Muscle layer of duodenum (tissue), 2 donors: ENCODE results near the gene MAP4K4.

Experiments
- H3K27ac ChIP-seq: one replicate; pipeline ENCODE4 v1.7.0; 2013; ENCODE audit warnings: mild to moderate bottlenecking, low read length
- H3K27me3 ChIP-seq: one replicate; pipeline ENCODE4 v1.7.0; 2013; ENCODE audit warnings: low read depth, mild to moderate bottlenecking, control low read depth, low read length
- H3K36me3 ChIP-seq, 2 donors: one replicate each; pipeline ENCODE4 v1.7.0; 2013; ENCODE audit warnings: low read length in 2 of 2, control low read depth in 1 of 2, mild to moderate bottlenecking in 1 of 2; ENCODE audit not compliant: insufficient read depth in 2 of 2, control insufficient read depth in 1 of 2
- H3K4me1 ChIP-seq, 2 donors: one replicate each; pipeline ENCODE4 v1.7.0; 2013; ENCODE audit warnings: low read length in 2 of 2, mild to moderate bottlenecking in 2 of 2, control low read depth in 1 of 2, moderate library complexity in 1 of 2; ENCODE audit not compliant: insufficient read depth in 2 of 2, control insufficient read depth in 1 of 2
- H3K4me3 ChIP-seq, 2 donors: one replicate each; pipeline ENCODE4 v1.7.0; 2013; ENCODE audit warnings: low read length in 2 of 2, low read depth in 1 of 2, mild to moderate bottlenecking in 1 of 2
- H3K9me3 ChIP-seq, 2 donors: one replicate each; pipeline ENCODE4 v1.7.0; 2013; ENCODE audit warnings: low read length in 2 of 2, control low read depth in 1 of 2, mild to moderate bottlenecking in 1 of 2; ENCODE audit not compliant: control insufficient read depth in 1 of 2
- donor health status: healthy.

The MAP4K4 gene

GRCh38 chr2:101693991-101694588, 3.4 kb upstream of the MAP4K4 start:
- Histone ChIP-seq H3K4me1 (peaks cover 0 to 5% of the 10 kb centered on the region in 2 donors), H3K27ac (no peak overlapping the region)

DNA sequence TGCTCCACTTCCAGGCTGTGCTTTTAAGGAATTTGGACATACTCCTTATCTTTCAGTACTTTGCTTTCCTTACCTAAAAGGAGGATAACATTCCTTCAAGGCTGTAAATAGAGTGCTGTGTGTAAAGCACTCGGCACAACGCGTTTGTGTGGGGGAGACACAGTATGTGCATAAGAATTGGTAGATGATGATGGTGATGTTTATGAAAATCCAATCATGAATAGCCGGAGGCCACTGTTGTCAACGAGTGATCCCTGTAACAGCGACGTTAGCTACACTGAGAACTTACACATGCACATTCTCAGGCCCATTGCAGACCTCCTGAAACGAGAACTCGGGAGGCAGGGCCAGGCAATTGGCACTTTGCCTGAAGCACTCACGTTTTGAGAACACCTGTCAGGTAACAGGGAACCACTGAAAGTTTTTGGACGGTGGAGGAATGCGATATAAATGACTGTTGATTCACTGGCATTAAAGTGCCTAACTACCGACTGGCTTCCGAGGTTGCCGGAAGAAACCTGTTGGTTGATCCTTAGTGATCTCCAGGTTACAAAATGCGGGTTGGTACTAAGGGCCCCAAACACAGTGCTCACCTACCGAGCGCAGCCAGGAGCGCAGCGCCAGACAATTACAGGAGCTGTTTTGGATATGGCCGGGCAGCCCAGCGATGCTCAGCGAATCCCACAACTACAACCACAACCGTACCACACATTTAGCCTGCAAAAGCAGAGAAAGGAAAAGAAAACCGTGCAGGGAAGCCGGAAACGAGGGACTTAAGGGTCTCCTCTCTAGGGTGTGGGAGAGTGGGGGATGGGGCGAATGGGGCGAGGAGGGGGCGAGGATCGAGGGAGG, 1.0 kb upstream of the MAP4K4 start:
- Histone ChIP-seq H3K27me3 (no peaks in the 10 kb centered on the region), H3K27ac (peak overlapping the region; percentile 7), H3K4me1 (peaks cover 5 to 21% of the 10 kb centered on the region in 2 donors), H3K36me3 (peaks cover 0 to 5% of the 10 kb centered on the region in 2 donors), H3K9me3 (no peaks in the 10 kb centered on the region), H3K4me3 (peak overlapping the region; percentile 66 to 68)

More at GRCh38 chr2:101693991-101694588, 3.4 kb upstream of the MAP4K4 start:
- H3K9me3 ChIP-seq: no peaks in the 10 kb centered on the region
- no peaks in the 10 kb centered on the region for H3K27me3 ChIP-seq
- no peak overlapping the region for H3K4me3 ChIP-seq
- H3K36me3 ChIP-seq: no peaks in the 10 kb centered on the region

- Histone ChIP-seq H3K4me3 (peak overlapping the region; percentile 86 to 93), H3K27ac (peak overlapping the region; percentile 78), H3K9me3 (no peaks in the 10 kb centered on the region), H3K36me3 (peaks cover 5% of the 10 kb centered on the region in 2 donors), H3K4me1 (peaks cover 5 to 27% of the 10 kb centered on the region in 2 donors), H3K27me3 (no peaks in the 10 kb centered on the region)
These were observed 722 bp downstream of the MAP4K4 start for GRCh38 chr2:101698014-101698843.

DNA sequence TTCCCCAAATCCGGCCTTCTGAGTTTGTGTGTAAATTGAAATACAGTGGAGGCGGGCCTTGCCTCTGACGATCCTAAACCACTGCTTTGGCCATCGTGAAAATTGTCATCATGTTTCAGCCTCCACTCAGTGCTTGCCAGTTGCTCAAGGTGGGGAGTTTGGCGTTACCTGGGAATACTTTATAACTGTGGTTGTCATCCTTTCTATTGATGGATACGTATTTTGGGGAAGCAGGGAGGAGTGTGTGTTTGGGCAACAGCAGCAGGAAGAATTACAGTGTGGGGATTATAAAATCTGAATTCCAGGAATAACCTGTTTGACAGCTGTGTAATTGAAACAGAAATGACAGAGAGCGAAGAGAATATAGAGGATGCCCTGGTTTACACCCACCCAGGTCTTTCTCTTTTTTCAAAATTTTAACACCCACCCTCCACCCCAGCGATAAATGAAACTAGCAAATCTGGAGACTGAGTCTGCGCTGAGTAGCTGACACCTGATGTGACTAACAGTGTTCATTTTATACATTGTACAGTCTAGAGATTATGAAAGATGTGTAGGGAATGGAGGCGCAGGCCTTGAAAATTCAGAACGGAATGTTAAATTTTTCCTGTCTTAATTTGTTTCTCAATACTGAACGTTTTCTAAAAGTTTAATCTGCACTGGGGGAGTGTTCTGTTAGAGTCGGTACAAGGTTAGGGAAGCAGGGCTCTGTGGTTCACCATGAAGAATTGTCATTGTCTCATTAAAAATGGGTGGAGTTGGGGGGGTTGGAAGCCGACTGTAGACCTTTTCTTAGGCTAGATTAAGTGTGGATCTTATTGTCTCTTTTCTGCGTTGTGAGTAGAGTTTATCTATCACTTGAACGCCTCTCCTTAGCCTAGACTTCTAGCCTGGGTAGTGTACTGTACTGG, 1.6 kb downstream of the MAP4K4 start:
- peaks cover 5 to 27% of the 10 kb centered on the region in 2 donors for H3K4me1 ChIP-seq
- peak overlapping the region; percentile 86 to 93 for H3K4me3 ChIP-seq
- no peaks in the 10 kb centered on the region for H3K9me3 ChIP-seq
- no peaks in the 10 kb centered on the region for H3K27me3 ChIP-seq
- H3K36me3 ChIP-seq: peaks cover 5% of the 10 kb centered on the region in 2 donors
- H3K27ac ChIP-seq: peak overlapping the region; percentile 78

GRCh38 chr2:101699755-101700461, 2.4 kb downstream of the MAP4K4 start:
- peak overlapping the region; percentile 78 for H3K27ac ChIP-seq
- H3K4me3 ChIP-seq: peak overlapping the region; percentile 86 to 93
- H3K9me3 ChIP-seq: no peaks in the 10 kb centered on the region
- peaks cover 5 to 31% of the 10 kb centered on the region in 2 donors for H3K4me1 ChIP-seq
- no peaks in the 10 kb centered on the region for H3K27me3 ChIP-seq
- peaks cover 5% of the 10 kb centered on the region in 2 donors for H3K36me3 ChIP-seq

DNA sequence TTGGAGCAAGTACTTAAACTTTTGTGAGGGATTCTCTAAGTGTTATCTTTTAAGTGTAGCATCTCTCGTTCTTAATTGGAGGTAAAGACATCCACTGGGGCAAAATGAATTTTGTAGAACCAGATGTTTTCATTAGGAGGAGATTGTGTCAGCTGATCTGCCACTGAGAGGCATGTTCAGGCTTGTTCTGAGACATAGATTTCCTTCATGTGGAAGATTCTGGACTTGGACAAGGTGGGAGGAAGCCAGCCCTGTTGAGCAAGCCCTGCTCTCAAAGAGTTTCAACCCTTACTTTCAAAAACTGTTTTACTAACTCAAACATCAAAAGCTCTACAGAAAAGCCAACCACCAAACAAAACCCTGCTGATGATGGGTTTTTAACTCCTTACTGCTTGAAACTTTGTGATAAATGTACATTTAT, 6.5 kb downstream of the MAP4K4 start:
- H3K4me3 ChIP-seq: no peak overlapping the region
- H3K9me3 ChIP-seq: no peaks in the 10 kb centered on the region
- H3K27ac ChIP-seq: no peak overlapping the region
- no peaks in the 10 kb centered on the region for H3K27me3 ChIP-seq
- H3K36me3 ChIP-seq: peaks cover 5% of the 10 kb centered on the region in 2 donors
- peaks cover 9 to 45% of the 10 kb centered on the region in 2 donors for H3K4me1 ChIP-seq

DNA sequence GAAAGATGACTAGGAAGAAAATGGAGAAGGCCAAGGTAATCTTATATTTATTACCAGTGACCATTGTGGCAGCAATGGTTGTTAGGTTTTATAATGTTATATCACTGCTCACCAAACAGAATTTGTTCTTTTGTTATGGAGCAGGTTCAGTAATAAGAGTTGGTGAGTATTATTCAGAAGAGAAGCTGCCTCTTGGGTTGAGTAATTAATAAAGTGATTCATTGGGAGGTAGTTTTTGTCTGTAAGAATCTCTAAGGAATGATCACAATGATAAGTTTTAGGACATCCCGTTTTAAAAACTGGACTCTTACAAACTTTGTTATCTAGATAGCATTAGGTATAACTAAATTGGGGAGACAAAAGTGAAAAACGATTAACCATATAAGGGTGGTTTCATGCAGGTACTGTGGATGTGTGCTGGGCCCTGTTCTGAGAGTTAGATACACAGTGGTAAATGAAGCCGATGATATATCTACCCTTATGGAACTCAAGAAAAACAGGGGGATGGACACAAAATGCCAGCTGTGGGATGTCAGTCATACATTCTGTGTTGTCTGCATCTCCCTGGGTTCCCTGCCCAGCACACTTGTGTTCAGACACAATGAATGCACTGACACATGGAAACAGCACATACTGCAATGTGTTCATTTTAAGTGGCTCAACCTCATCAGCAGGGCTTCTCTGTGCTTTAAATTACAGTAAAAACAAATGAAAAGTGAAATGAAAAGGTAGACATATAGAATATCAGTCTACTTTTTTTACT, 7.5 kb downstream of the MAP4K4 start:
- Histone ChIP-seq H3K4me1 (peaks cover 9 to 52% of the 10 kb centered on the region in 2 donors), H3K27ac (no peak overlapping the region), H3K27me3 (no peaks in the 10 kb centered on the region), H3K9me3 (no peaks in the 10 kb centered on the region), H3K4me3 (no peak overlapping the region), H3K36me3 (peaks cover 2 to 5% of the 10 kb centered on the region in 2 donors)

DNA sequence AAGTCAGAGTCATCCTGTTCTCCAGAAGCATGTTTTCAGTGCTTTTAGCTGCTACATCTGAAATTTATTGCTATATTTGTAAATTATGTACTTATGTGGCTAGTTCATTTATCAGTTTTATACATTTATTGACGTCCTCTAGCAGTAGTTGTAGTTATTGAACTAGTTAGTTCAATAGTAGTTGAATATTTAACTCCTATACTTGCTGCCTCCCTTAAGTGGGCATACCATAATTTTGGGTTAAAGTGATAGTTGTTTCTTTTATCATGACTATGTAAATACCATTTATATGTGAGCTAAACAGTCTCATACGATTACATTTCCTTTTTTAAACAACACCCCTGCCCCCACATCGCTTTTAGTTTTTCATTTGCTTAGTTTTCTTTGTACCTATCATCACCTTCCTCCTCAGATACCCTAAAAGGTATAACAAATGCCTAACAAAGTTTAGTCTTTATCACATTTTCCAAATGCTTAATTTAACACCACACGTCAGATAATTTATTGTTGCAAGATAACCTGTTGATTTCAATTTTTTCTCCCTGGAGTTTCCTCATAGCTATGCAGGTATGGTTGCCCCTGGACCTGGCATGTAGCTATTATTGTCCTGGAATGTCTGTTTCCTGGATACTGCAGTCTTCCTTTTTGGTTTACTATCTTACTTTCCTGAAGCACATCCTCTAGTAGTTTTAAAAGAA, 8.8 kb downstream of the MAP4K4 start:
- no peaks in the 10 kb centered on the region for H3K27me3 ChIP-seq
- H3K4me3 ChIP-seq: no peak overlapping the region
- H3K4me1 ChIP-seq: peaks cover 17 to 50% of the 10 kb centered on the region in 2 donors
- H3K36me3 ChIP-seq: peaks cover 0 to 5% of the 10 kb centered on the region in 2 donors
- H3K27ac ChIP-seq: no peak overlapping the region
- no peaks in the 10 kb centered on the region for H3K9me3 ChIP-seq

GRCh38 chr2:101706819-101707177, 9.3 kb downstream of the MAP4K4 start:
- no peaks in the 10 kb centered on the region for H3K27me3 ChIP-seq
- H3K9me3 ChIP-seq: no peaks in the 10 kb centered on the region
- H3K27ac ChIP-seq: no peak overlapping the region
- peaks cover 17 to 45% of the 10 kb centered on the region in 2 donors for H3K4me1 ChIP-seq
- H3K4me3 ChIP-seq: no peak overlapping the region
- peaks cover 0 to 5% of the 10 kb centered on the region in 2 donors for H3K36me3 ChIP-seq
